ENCODE data around the gene REV1.
"Not testable (repeated sequence)": the region's sequence is repeated elsewhere in the genome, so short reads cannot be mapped to it uniquely, and the experiment has no call there.

Gene REV1

DNA sequence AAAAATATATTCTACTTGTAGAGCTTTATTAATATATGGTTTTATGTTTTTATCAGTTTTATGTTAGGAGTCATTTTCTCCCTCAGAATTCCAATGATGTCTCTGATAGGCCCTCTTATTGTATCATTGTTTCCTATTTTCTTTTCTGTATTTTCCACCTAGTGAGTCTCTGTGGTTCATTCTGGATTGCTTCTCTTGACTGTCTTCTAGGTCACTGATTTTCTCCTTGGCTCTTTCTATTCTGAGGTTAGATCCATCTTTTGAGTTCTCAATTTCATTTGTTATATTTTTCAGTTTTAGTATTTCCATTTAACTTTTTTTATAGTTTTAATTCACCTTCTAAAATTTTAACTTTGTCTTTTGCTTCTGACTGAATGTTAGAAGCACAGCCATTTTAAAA is 115.1 kb downstream of the REV1 start:
- H3K9me3 ChIP-seq (ENCODE audit: low read length), result no peaks in the 10 kb centered on the region
- no peaks in the 10 kb centered on the region for H3K79me2 ChIP-seq (ENCODE audit: insufficient read depth, low read length)
- peaks cover 94% of the 10 kb centered on the region for H3K36me3 ChIP-seq (ENCODE audit: insufficient read depth, low read length)
- H3K4me3 ChIP-seq (ENCODE audit: low read depth, low read length, poor library complexity, severe bottlenecking), result no peak overlapping the region
- H4K20me1 ChIP-seq (ENCODE audit: insufficient read depth, low read length), result no peaks in the 10 kb centered on the region
- H3F3A ChIP-seq (ENCODE audit: insufficient read depth, low read length), result no peaks in the 10 kb centered on the region
- no peak overlapping the region for H3K27ac ChIP-seq (ENCODE audit: low read depth, low read length, poor library complexity, severe bottlenecking)
- H3K4me1 ChIP-seq (ENCODE audit: insufficient read depth, low read length, severe bottlenecking), result no peaks in the 10 kb centered on the region
- H3K4me2 ChIP-seq (ENCODE audit: low read length), result no peak overlapping the region
- no peak overlapping the region for H3K9ac ChIP-seq (ENCODE audit: low read length)
- no peaks in the 10 kb centered on the region for H3K9me2 ChIP-seq (ENCODE audit: low read depth, low read length)
- no peak overlapping the region for H2AFZ ChIP-seq (ENCODE audit: low read length)
- no peak for TF ChIP-seq EZH2 (IDR thresholded peaks at IDR 0.05; ENCODE audit: borderline replicate concordance, low read length)
- TF ChIP-seq, protein P1, sequence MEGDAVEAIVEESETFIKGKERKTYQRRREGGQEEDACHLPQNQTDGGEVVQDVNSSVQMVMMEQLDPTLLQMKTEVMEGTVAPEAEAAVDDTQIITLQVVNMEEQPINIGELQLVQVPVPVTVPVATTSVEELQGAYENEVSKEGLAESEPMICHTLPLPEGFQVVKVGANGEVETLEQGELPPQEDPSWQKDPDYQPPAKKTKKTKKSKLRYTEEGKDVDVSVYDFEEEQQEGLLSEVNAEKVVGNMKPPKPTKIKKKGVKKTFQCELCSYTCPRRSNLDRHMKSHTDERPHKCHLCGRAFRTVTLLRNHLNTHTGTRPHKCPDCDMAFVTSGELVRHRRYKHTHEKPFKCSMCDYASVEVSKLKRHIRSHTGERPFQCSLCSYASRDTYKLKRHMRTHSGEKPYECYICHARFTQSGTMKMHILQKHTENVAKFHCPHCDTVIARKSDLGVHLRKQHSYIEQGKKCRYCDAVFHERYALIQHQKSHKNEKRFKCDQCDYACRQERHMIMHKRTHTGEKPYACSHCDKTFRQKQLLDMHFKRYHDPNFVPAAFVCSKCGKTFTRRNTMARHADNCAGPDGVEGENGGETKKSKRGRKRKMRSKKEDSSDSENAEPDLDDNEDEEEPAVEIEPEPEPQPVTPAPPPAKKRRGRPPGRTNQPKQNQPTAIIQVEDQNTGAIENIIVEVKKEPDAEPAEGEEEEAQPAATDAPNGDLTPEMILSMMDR (IDR thresholded peaks at IDR 0.05; ENCODE audit: low read length), result no peak
- H3K27me3 ChIP-seq (ENCODE audit: insufficient read depth, low read length), result no peaks in the 10 kb centered on the region

DNA sequence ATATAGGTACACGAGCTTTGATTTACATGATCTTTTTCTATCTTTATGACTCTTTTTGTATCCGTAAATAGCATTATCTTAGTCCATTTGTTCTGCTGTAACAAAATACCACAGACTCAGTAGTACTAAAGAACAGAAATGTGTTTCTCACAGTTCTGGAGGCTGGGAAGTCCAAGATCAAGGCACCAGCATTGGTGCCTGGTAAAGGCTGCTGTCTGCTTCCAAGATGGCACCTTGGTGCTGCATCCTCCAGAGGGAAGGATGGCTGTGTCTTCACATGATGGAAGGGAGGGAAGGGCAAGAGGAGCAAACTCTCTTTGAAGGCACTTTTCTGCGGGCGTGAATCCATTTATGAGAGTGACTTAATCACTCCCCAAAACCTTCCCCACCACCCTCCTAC is 116.7 kb downstream of the REV1 start:
- peaks cover 94% of the 10 kb centered on the region for H3K36me3 ChIP-seq (ENCODE audit: insufficient read depth, low read length)
- H3K9me3 ChIP-seq (ENCODE audit: low read length), result no peaks in the 10 kb centered on the region
- H3K4me2 ChIP-seq (ENCODE audit: low read length), result no peak overlapping the region
- no peaks in the 10 kb centered on the region for H3F3A ChIP-seq (ENCODE audit: insufficient read depth, low read length)
- H3K9me2 ChIP-seq (ENCODE audit: low read depth, low read length), result no peaks in the 10 kb centered on the region
- H2AFZ ChIP-seq (ENCODE audit: low read length), result no peak overlapping the region
- no peaks in the 10 kb centered on the region for H4K20me1 ChIP-seq (ENCODE audit: insufficient read depth, low read length)
- H3K4me1 ChIP-seq (ENCODE audit: insufficient read depth, low read length, severe bottlenecking), result no peaks in the 10 kb centered on the region
- H3K4me3 ChIP-seq (ENCODE audit: low read depth, low read length, poor library complexity, severe bottlenecking), result no peak overlapping the region
- no peak overlapping the region for H3K9ac ChIP-seq (ENCODE audit: low read length)
- H3K27me3 ChIP-seq (ENCODE audit: insufficient read depth, low read length), result no peaks in the 10 kb centered on the region
- no peaks in the 10 kb centered on the region for H3K79me2 ChIP-seq (ENCODE audit: insufficient read depth, low read length)
- H3K27ac ChIP-seq (ENCODE audit: low read depth, low read length, poor library complexity, severe bottlenecking), result no peak overlapping the region
- TF ChIP-seq EZH2 (IDR thresholded peaks at IDR 0.05; ENCODE audit: borderline replicate concordance, low read length), result no peak
- TF ChIP-seq, protein P1 (IDR thresholded peaks at IDR 0.05; ENCODE audit: low read length), result no peak

DNA sequence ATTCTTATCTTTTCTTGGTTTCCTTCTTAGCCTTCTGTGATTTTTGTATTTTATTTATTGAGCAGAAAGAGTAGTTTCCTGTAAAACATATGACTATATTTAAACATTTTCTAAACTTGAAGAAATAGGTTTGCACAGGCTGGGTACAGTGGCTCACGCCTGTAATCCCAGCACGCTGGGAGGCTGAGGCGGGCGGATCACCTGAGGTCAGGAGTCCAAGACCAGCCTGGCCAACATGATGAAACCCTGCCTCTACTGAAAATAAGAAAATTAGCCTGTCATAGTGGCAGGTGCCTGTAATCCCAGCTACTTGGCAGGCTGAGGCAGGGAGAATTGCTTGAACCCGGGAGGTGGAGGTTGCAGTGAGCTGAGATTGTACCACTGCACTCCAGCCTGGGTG is 121.0 kb downstream of the REV1 start:
- H4K20me1 ChIP-seq (ENCODE audit: insufficient read depth, low read length); H3F3A ChIP-seq (ENCODE audit: insufficient read depth, low read length); H3K9ac ChIP-seq (ENCODE audit: low read length); H2AFZ ChIP-seq (ENCODE audit: low read length); H3K4me3 ChIP-seq (ENCODE audit: low read depth, low read length, poor library complexity, severe bottlenecking); H3K4me2 ChIP-seq (ENCODE audit: low read length); H3K9me2 ChIP-seq (ENCODE audit: low read depth, low read length); H3K9me3 ChIP-seq (ENCODE audit: low read length); H3K27ac ChIP-seq (ENCODE audit: low read depth, low read length, poor library complexity, severe bottlenecking); H3K4me1 ChIP-seq (ENCODE audit: insufficient read depth, low read length, severe bottlenecking); H3K27me3 ChIP-seq (ENCODE audit: insufficient read depth, low read length); H3K79me2 ChIP-seq (ENCODE audit: insufficient read depth, low read length): not testable (repeated sequence)
- peaks cover 97% of the 10 kb centered on the region for H3K36me3 ChIP-seq (ENCODE audit: insufficient read depth, low read length)

DNA sequence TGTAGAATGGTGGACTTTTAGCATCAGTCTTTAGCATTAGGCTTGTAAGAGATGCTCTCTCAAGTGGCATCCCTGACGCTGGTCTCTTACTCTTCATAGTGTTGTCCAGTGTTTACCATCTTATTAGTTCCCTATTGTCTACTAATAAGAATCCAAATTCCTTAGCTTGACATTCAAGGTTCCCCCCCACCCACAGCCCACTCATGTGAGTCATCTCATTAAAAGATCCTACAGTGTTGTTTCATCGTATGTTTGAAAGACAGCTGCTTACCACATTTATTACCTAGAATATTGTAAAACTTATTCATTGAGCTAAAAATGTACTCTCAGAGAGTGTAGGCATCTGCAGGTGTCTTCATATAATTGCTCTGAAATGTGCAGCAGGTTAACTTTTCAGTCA is 124.2 kb downstream of the REV1 start:
- no peaks in the 10 kb centered on the region for H3K4me1 ChIP-seq (ENCODE audit: insufficient read depth, low read length, severe bottlenecking)
- no peak overlapping the region for H3K9ac ChIP-seq (ENCODE audit: low read length)
- no peak overlapping the region for H3K4me2 ChIP-seq (ENCODE audit: low read length)
- H3K36me3 ChIP-seq (ENCODE audit: insufficient read depth, low read length), result peaks cover 93% of the 10 kb centered on the region
- no peak overlapping the region for H2AFZ ChIP-seq (ENCODE audit: low read length)
- no peaks in the 10 kb centered on the region for H3K79me2 ChIP-seq (ENCODE audit: insufficient read depth, low read length)
- no peaks in the 10 kb centered on the region for H3K27me3 ChIP-seq (ENCODE audit: insufficient read depth, low read length)
- 0 out of 2 replicates have a peak, but pooled peaks cover 3% of the 10 kb centered on the region for H3F3A ChIP-seq (ENCODE audit: insufficient read depth, low read length)
- no peak overlapping the region for H3K4me3 ChIP-seq (ENCODE audit: low read depth, low read length, poor library complexity, severe bottlenecking)
- no peak overlapping the region for H3K27ac ChIP-seq (ENCODE audit: low read depth, low read length, poor library complexity, severe bottlenecking)
- H3K9me2 ChIP-seq (ENCODE audit: low read depth, low read length), result no peaks in the 10 kb centered on the region
- no peak for TF ChIP-seq EZH2 (IDR thresholded peaks at IDR 0.05; ENCODE audit: borderline replicate concordance, low read length)
- TF ChIP-seq, protein P1 (IDR thresholded peaks at IDR 0.05; ENCODE audit: low read length), result no peak
- no peaks in the 10 kb centered on the region for H3K9me3 ChIP-seq (ENCODE audit: low read length)
- no peaks in the 10 kb centered on the region for H4K20me1 ChIP-seq (ENCODE audit: insufficient read depth, low read length)

All from OCI-LY1 (cell line).